Measurements from ENCODE around the gene HSDL2.

- TF ChIP-seq, protein P1, sequence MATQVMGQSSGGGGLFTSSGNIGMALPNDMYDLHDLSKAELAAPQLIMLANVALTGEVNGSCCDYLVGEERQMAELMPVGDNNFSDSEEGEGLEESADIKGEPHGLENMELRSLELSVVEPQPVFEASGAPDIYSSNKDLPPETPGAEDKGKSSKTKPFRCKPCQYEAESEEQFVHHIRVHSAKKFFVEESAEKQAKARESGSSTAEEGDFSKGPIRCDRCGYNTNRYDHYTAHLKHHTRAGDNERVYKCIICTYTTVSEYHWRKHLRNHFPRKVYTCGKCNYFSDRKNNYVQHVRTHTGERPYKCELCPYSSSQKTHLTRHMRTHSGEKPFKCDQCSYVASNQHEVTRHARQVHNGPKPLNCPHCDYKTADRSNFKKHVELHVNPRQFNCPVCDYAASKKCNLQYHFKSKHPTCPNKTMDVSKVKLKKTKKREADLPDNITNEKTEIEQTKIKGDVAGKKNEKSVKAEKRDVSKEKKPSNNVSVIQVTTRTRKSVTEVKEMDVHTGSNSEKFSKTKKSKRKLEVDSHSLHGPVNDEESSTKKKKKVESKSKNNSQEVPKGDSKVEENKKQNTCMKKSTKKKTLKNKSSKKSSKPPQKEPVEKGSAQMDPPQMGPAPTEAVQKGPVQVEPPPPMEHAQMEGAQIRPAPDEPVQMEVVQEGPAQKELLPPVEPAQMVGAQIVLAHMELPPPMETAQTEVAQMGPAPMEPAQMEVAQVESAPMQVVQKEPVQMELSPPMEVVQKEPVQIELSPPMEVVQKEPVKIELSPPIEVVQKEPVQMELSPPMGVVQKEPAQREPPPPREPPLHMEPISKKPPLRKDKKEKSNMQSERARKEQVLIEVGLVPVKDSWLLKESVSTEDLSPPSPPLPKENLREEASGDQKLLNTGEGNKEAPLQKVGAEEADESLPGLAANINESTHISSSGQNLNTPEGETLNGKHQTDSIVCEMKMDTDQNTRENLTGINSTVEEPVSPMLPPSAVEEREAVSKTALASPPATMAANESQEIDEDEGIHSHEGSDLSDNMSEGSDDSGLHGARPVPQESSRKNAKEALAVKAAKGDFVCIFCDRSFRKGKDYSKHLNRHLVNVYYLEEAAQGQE (IDR thresholded peaks at IDR 0.05; ENCODE audit: low read depth), result no peak
- TF ChIP-seq CREB1 (IDR thresholded peaks at IDR 0.05; ENCODE audit: low read depth), result no peak
- TF ChIP-seq EP300 (IDR thresholded peaks at IDR 0.05; ENCODE audit: borderline replicate concordance), result no peak
- TF ChIP-seq NFIC (IDR thresholded peaks at IDR 0.05), result no peak
- no peak for TF ChIP-seq FOXM1 (IDR thresholded peaks at IDR 0.05; ENCODE audit: borderline replicate concordance, low read depth)
- TF ChIP-seq, protein P2, sequence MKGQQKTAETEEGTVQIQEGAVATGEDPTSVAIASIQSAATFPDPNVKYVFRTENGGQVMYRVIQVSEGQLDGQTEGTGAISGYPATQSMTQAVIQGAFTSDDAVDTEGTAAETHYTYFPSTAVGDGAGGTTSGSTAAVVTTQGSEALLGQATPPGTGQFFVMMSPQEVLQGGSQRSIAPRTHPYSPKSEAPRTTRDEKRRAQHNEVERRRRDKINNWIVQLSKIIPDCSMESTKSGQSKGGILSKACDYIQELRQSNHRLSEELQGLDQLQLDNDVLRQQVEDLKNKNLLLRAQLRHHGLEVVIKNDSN (IDR thresholded peaks at IDR 0.05), result no peak
- TF ChIP-seq TCF12 (IDR thresholded peaks at IDR 0.05; ENCODE audit: low read depth), result no peak
- no peak for TF ChIP-seq EGR1 (IDR thresholded peaks at IDR 0.05)
- TF ChIP-seq RAD21 (IDR thresholded peaks at IDR 0.05; ENCODE audit: low read depth), result no peak
- no peak for TF ChIP-seq CEBPB (IDR thresholded peaks at IDR 0.05)
- TF ChIP-seq TAF1 (IDR thresholded peaks at IDR 0.05; ENCODE audit: low read depth), result no peak
- no peak for TF ChIP-seq TEAD4 (IDR thresholded peaks at IDR 0.05)
Observed at GRCh38 chr9:112352209-112352608, 27.7 kb upstream of the HSDL2 start.
